ENCODE results near the gene SLC25A25. TPM values are rescaled to one million over a fixed set of nuclear protein-coding genes. Genes with fewer than 3 reads are reported as not detected.
"Not testable (repeated sequence)": the region's sequence is repeated elsewhere in the genome, so short reads cannot be mapped to it uniquely, and the experiment has no call there.

Gene SLC25A25
- total RNA-seq, 1 donor from 2014 or later = 11.3 TPM

GRCh38 chr9:128105538-128106175 is 37.6 kb downstream of the SLC25A25 start:
- Mint-ChIP-seq H3K27ac (no peak overlapping the region), H3K4me3 (ENCODE audit: low read depth) (no peak overlapping the region), H3K36me3 (ENCODE audit: low read depth) (peaks cover 67% of the 10 kb centered on the region), H3K4me1 (ENCODE audit: low read depth) (peaks cover 11% of the 10 kb centered on the region), H3K9me3 (no peaks in the 10 kb centered on the region), H3K27me3 (ENCODE audit: low read depth) (no peaks in the 10 kb centered on the region)
- intact Hi-C loops (cut with micrococcal nuclease) = no loop called here
- DNase-seq (ENCODE audit: low spot score) = no peak

- H3K9me3 Mint-ChIP-seq = no peaks in the 10 kb centered on the region
- no peak for DNase-seq (ENCODE audit: low spot score)
- H3K4me1 Mint-ChIP-seq (ENCODE audit: low read depth) = peaks cover 11% of the 10 kb centered on the region
- no peak overlapping the region for H3K27ac Mint-ChIP-seq
- H3K36me3 Mint-ChIP-seq (ENCODE audit: low read depth) = peaks cover 60% of the 10 kb centered on the region
- intact Hi-C loops (cut with micrococcal nuclease) = no loop called here
- H3K4me3 Mint-ChIP-seq (ENCODE audit: low read depth) = no peak overlapping the region
- no peaks in the 10 kb centered on the region for H3K27me3 Mint-ChIP-seq (ENCODE audit: low read depth)
These were observed 38.3 kb downstream of the SLC25A25 start for GRCh38 chr9:128106181-128106939.

- Mint-ChIP-seq H3K9me3 (no peaks in the 10 kb centered on the region), H3K4me1 (ENCODE audit: low read depth) (peaks cover 11% of the 10 kb centered on the region), H3K4me3 (ENCODE audit: low read depth) (no peak overlapping the region), H3K36me3 (ENCODE audit: low read depth) (peaks cover 61% of the 10 kb centered on the region), H3K27ac (no peak overlapping the region), H3K27me3 (ENCODE audit: low read depth) (no peaks in the 10 kb centered on the region)
- intact Hi-C loops (cut with micrococcal nuclease) = no loop called here
- DNase-seq (ENCODE audit: low spot score) = no peak
These were observed 39.0 kb downstream of the SLC25A25 start for GRCh38 chr9:128106940-128107467.

- H3K27ac Mint-ChIP-seq = no peak overlapping the region
- no peaks in the 10 kb centered on the region for H3K27me3 Mint-ChIP-seq (ENCODE audit: low read depth)
- H3K4me1 Mint-ChIP-seq (ENCODE audit: low read depth) = peaks cover 10% of the 10 kb centered on the region
- no peaks in the 10 kb centered on the region for H3K9me3 Mint-ChIP-seq
- no peak overlapping the region for H3K4me3 Mint-ChIP-seq (ENCODE audit: low read depth)
- DNase-seq (ENCODE audit: low spot score) = no peak
- intact Hi-C loops (cut with micrococcal nuclease) = no loop called here
- peaks cover 54% of the 10 kb centered on the region for H3K36me3 Mint-ChIP-seq (ENCODE audit: low read depth)
These were observed 39.6 kb downstream of the SLC25A25 start for GRCh38 chr9:128107468-128108268.

- H3K36me3 Mint-ChIP-seq (ENCODE audit: low read depth) = peaks cover 49% of the 10 kb centered on the region
- H3K4me3 Mint-ChIP-seq (ENCODE audit: low read depth) = no peak overlapping the region
- H3K27me3 Mint-ChIP-seq (ENCODE audit: low read depth) = no peaks in the 10 kb centered on the region
- intact Hi-C loops (cut with micrococcal nuclease) = no loop called here
- no peaks in the 10 kb centered on the region for H3K9me3 Mint-ChIP-seq
- DNase-seq (ENCODE audit: low spot score) = no peak
- H3K27ac Mint-ChIP-seq = no peak overlapping the region
- peaks cover 3% of the 10 kb centered on the region for H3K4me1 Mint-ChIP-seq (ENCODE audit: low read depth)
These were observed 40.4 kb downstream of the SLC25A25 start for GRCh38 chr9:128108269-128109049.

GRCh38 chr9:128109050-128109709 is 41.1 kb downstream of the SLC25A25 start:
- no peaks in the 10 kb centered on the region for H3K27me3 Mint-ChIP-seq (ENCODE audit: low read depth)
- H3K4me1 Mint-ChIP-seq (ENCODE audit: low read depth) = no peaks in the 10 kb centered on the region
- intact Hi-C loops (cut with micrococcal nuclease) = no loop called here
- H3K36me3 Mint-ChIP-seq (ENCODE audit: low read depth) = peaks cover 47% of the 10 kb centered on the region
- H3K4me3 Mint-ChIP-seq (ENCODE audit: low read depth) = no peak overlapping the region
- H3K27ac Mint-ChIP-seq = no peak overlapping the region
- DNase-seq (ENCODE audit: low spot score) = no peak
- H3K9me3 Mint-ChIP-seq = no peaks in the 10 kb centered on the region

- DNase-seq (ENCODE audit: low spot score); intact Hi-C loops (cut with micrococcal nuclease); H3K9me3 Mint-ChIP-seq; H3K4me3 Mint-ChIP-seq (ENCODE audit: low read depth); H3K27me3 Mint-ChIP-seq (ENCODE audit: low read depth); H3K4me1 Mint-ChIP-seq (ENCODE audit: low read depth); H3K27ac Mint-ChIP-seq: not testable (repeated sequence)
- H3K36me3 Mint-ChIP-seq (ENCODE audit: low read depth) = peaks cover 39% of the 10 kb centered on the region
These were observed 43.7 kb downstream of the SLC25A25 start for GRCh38 chr9:128111726-128112125.

- DNase-seq (ENCODE audit: low spot score) = no peak
- Mint-ChIP-seq H3K27ac (no peak overlapping the region), H3K4me1 (ENCODE audit: low read depth) (peaks cover 2% of the 10 kb centered on the region), H3K27me3 (ENCODE audit: low read depth) (no peaks in the 10 kb centered on the region), H3K4me3 (ENCODE audit: low read depth) (no peak overlapping the region), H3K36me3 (ENCODE audit: low read depth) (peaks cover 26% of the 10 kb centered on the region), H3K9me3 (no peaks in the 10 kb centered on the region)
- intact Hi-C loops (cut with micrococcal nuclease) = no loop called here
These were observed 45.7 kb downstream of the SLC25A25 start for GRCh38 chr9:128113526-128114325.

GRCh38 chr9:128114326-128115186 is 46.5 kb downstream of the SLC25A25 start:
- Mint-ChIP-seq H3K36me3 (ENCODE audit: low read depth) (peaks cover 20% of the 10 kb centered on the region), H3K27me3 (ENCODE audit: low read depth) (no peaks in the 10 kb centered on the region), H3K27ac (no peak overlapping the region), H3K4me1 (ENCODE audit: low read depth) (peaks cover 2% of the 10 kb centered on the region), H3K9me3 (no peaks in the 10 kb centered on the region), H3K4me3 (ENCODE audit: low read depth) (no peak overlapping the region)
- DNase-seq (ENCODE audit: low spot score) = no peak
- intact Hi-C loops (cut with micrococcal nuclease) = no loop called here

GRCh38 chr9:128115187-128116103 is 47.4 kb downstream of the SLC25A25 start:
- H3K4me3 Mint-ChIP-seq (ENCODE audit: low read depth) = no peak overlapping the region

More at GRCh38 chr9:128115187-128116103, 47.4 kb downstream of the SLC25A25 start:
- intact Hi-C loops (cut with micrococcal nuclease) = loop anchor here (2.0 kb wide), 1 partner anchor 173 kb away; no protein-coding TSS in a partner anchor
- Mint-ChIP-seq H3K27me3 (ENCODE audit: low read depth) (no peaks in the 10 kb centered on the region), H3K9me3 (no peaks in the 10 kb centered on the region), H3K4me1 (ENCODE audit: low read depth) (peaks cover 2% of the 10 kb centered on the region), H3K36me3 (ENCODE audit: low read depth) (peaks cover 15% of the 10 kb centered on the region), H3K27ac (no peak overlapping the region)
- no peak for DNase-seq (ENCODE audit: low spot score)
